IMR-90 (cell line): ENCODE data around the gene PDE8B. TPM values are rescaled to one million over a fixed set of nuclear protein-coding genes. Genes with fewer than 3 reads are reported as not detected.

Source experiments
- ATAC-seq: fragments of 200-7000 bp; cut with Tn5 transposase; 2 replicates; pipeline ENCODE4 v1.9.1; 2020; ENCODE audit warnings: low read depth, mild to moderate bottlenecking, moderate library complexity
- BruUV-seq: library from RNA; stranded (reverse); fragments of 400-500 nt; replicated peaks from 2 replicates; lab custom pipeline; 2021; lab: Mats Ljungman, UMichigan
- CTCF ChIA-PET: fragments of 300-600 bp; formaldehyde crosslinking; extraction: SDS; loops from one replicate; lab custom pipeline; 2021; ENCODE audit warnings: antibody characterized with exemption; lab: Yijun Ruan, JAX
- POLR2A ChIA-PET: fragments of 300-600 bp; sonication (Branson Sonifier 250); formaldehyde crosslinking; loops from one replicate; lab custom pipeline; 2022; ENCODE audit warnings: antibody characterized with exemption; ENCODE audit not compliant: unreplicated experiment; lab: Charles Lee
- DNase-seq: peaks from one replicate; pipeline ENCODE4 v3.0.0; 2013
- H2AFZ ChIP-seq: replicated peaks from 2 replicates; pipeline ENCODE3; 2013; ENCODE audit warnings: low read length, mild to moderate bottlenecking; ENCODE audit not compliant: poor library complexity
- H2AK5ac ChIP-seq: 2 replicates; pipeline ENCODE4 v1.6.1; 2013; ENCODE audit warnings: low read depth, low read length, inconsistent platforms
- H2AK9ac ChIP-seq: replicated peaks from 2 replicates; pipeline ENCODE3; 2013; ENCODE audit warnings: mild to moderate bottlenecking, low read depth, low read length, moderate library complexity; ENCODE audit not compliant: poor library complexity
- H2BK120ac ChIP-seq: 2 replicates; pipeline ENCODE4 v1.6.1; 2013; ENCODE audit warnings: low read depth, low read length, inconsistent platforms
- H2BK15ac ChIP-seq: 3 replicates; pipeline ENCODE4 v1.6.1; 2013; ENCODE audit warnings: low read depth, low read length, inconsistent platforms
- H2BK20ac ChIP-seq: 2 replicates; pipeline ENCODE4 v1.6.1; 2013; ENCODE audit warnings: low read depth, mild to moderate bottlenecking, inconsistent platforms, low read length, moderate library complexity
- H2BK5ac ChIP-seq: 2 replicates; pipeline ENCODE4 v1.6.1; 2013; ENCODE audit warnings: mild to moderate bottlenecking, low read depth, low read length, inconsistent platforms; ENCODE audit not compliant: poor library complexity, severe bottlenecking
- H3K14ac ChIP-seq: replicated peaks from 2 replicates; pipeline ENCODE4 v1.6.1; 2013; ENCODE audit warnings: low read depth, low read length, inconsistent platforms
- H3K18ac ChIP-seq: 2 replicates; pipeline ENCODE4 v1.6.1; 2013; ENCODE audit warnings: low read depth, low read length, control low read depth
- H3K23ac ChIP-seq: 2 replicates; pipeline ENCODE4 v1.6.1; 2013; ENCODE audit warnings: low read depth, low read length, inconsistent platforms
- H3K27ac ChIP-seq: 2 replicates; pipeline ENCODE4 v1.5.1; 2013; ENCODE audit warnings: mild to moderate bottlenecking, control low read depth, low read length; ENCODE audit not compliant: insufficient read depth
- H3K27me3 ChIP-seq: 2 replicates; pipeline ENCODE4 v1.6.1; 2013; ENCODE audit warnings: low read length; ENCODE audit not compliant: control insufficient read depth, insufficient read depth
- H3K36me3 ChIP-seq: 2 replicates; pipeline ENCODE4 v1.6.1; 2013; ENCODE audit warnings: low read length, mixed read lengths; ENCODE audit not compliant: control insufficient read depth, insufficient read depth
- H3K4ac ChIP-seq: 2 replicates; pipeline ENCODE4 v1.6.1; 2013; ENCODE audit warnings: low read depth, low read length, inconsistent platforms
- H3K4me1 ChIP-seq: 2 replicates; pipeline ENCODE4 v1.6.1; 2013; ENCODE audit warnings: low read length, mixed read lengths; ENCODE audit not compliant: control insufficient read depth, insufficient read depth
- H3K4me2 ChIP-seq: 2 replicates; pipeline ENCODE4 v1.6.1; 2013; ENCODE audit warnings: low read depth, mild to moderate bottlenecking, control low read depth, low read length, moderate library complexity
- H3K4me3 ChIP-seq: 2 replicates; pipeline ENCODE4 v1.5.1; 2013; ENCODE audit warnings: low read depth, mild to moderate bottlenecking, control low read depth, low read length, moderate library complexity; ENCODE audit not compliant: insufficient read depth
- H3K56ac ChIP-seq: 2 replicates; pipeline ENCODE4 v1.6.1; 2013; ENCODE audit warnings: low read length, inconsistent platforms; ENCODE audit not compliant: insufficient read depth; ENCODE audit errors: extremely low read depth
- H3K79me1 ChIP-seq, 2 experiments: 2 replicates each; pipeline ENCODE4 v1.6.1; 2013; ENCODE audit warnings: low read length in 2 of 2, inconsistent platforms in 1 of 2, low read depth in 1 of 2
- H3K9ac ChIP-seq: 2 replicates; pipeline ENCODE4 v1.6.1; 2013; ENCODE audit warnings: low read depth, low read length, control low read depth
- H3K9me1 ChIP-seq: 2 replicates; pipeline ENCODE4 v1.6.1; 2013; ENCODE audit warnings: low read length, inconsistent platforms; ENCODE audit not compliant: insufficient read depth
- H3K9me3 ChIP-seq: 2 replicates; pipeline ENCODE4 v1.6.1; 2013; ENCODE audit warnings: low read length; ENCODE audit not compliant: control insufficient read depth, insufficient read depth
- H4K20me1 ChIP-seq: 2 replicates; pipeline ENCODE4 v1.6.1; 2013; ENCODE audit warnings: low read length, inconsistent platforms; ENCODE audit not compliant: insufficient read depth
- H4K5ac ChIP-seq: 2 replicates; pipeline ENCODE4 v1.6.1; 2013; ENCODE audit warnings: mild to moderate bottlenecking, low read depth, low read length, control low read depth
- H4K8ac ChIP-seq, 2 experiments: 2 replicates each; pipeline ENCODE4 v1.6.1; 2013; ENCODE audit warnings: low read depth in 2 of 2, low read length in 2 of 2, control low read depth in 1 of 2, inconsistent platforms in 1 of 2
- H4K91ac ChIP-seq: 2 replicates; pipeline ENCODE4 v1.6.1; 2013; ENCODE audit warnings: low read depth, low read length, inconsistent platforms; ENCODE audit not compliant: insufficient read depth
- CEBPB ChIP-seq: IDR thresholded peaks from 2 replicates; pipeline ENCODE4 v1.6.1; 2012; ENCODE audit warnings: low read depth, low read length, improper control_type of control experiment
- CHD1 ChIP-seq: IDR thresholded peaks from 2 replicates; pipeline ENCODE4 v1.6.1; 2012; ENCODE audit warnings: low read depth, low read length, improper control_type of control experiment
- CTCF ChIP-seq: conservative IDR thresholded peaks from 2 replicates; pipeline ENCODE4 v1.5.1; 2012; ENCODE audit warnings: mild to moderate bottlenecking, low read depth, low read length, improper control_type of control experiment
- NFE2L2 ChIP-seq: fragments of 150-350 bp; IDR thresholded peaks from 2 replicates; pipeline ENCODE4 v1.6.1; 2016; ENCODE audit warnings: low read depth, mild to moderate bottlenecking, low read length
- RAD21 ChIP-seq: IDR thresholded peaks from 2 replicates; pipeline ENCODE4 v1.6.1; 2012; ENCODE audit warnings: low read length, improper control_type of control experiment
- RFX5 ChIP-seq: IDR thresholded peaks from 2 replicates; pipeline ENCODE4 v1.8.0; 2012; ENCODE audit warnings: low read depth, mild to moderate bottlenecking, low read length, moderate library complexity
- USF2 ChIP-seq: fragments of 150-350 bp; IDR thresholded peaks from 2 replicates; pipeline ENCODE4 v1.6.1; 2017; ENCODE audit warnings: mild to moderate bottlenecking, antibody characterized with exemption, low read length, low read depth
- WGBS, 2 experiments: methylation state at CpG; one replicate each; pipeline versions ENCODE4 v1.1.5 to v1.1.7; 2013; ENCODE audit warnings: missing lambda C conversion rate in 2 of 2; ENCODE audit not compliant: insufficient read length in 1 of 2; ENCODE audit errors: extremely low coverage in 2 of 2; 5-methylcytosine and 5-hydroxymethylcytosine counted together
- dilution Hi-C: fragments of 300-500 bp; cut with HindIII; formaldehyde crosslinking; loops from one replicate; pipeline ENCODE4 v1.14.3; 2018; ENCODE audit warnings: low sequenced_read_pairs; ENCODE audit not compliant: unreplicated experiment
- in situ Hi-C: fragments of 300-500 bp; cut with MboI; formaldehyde crosslinking; loops from 3 replicates; pipeline ENCODE4 v1.14.3; 2019; ENCODE audit warnings: low sequenced_read_pairs, inconsistent platforms, mixed read lengths
- intact Hi-C: fragments of 100-400 bp; cut with micrococcal nuclease; formaldehyde crosslinking; loops from 2 replicates; pipeline ENCODE4 v1.10.0; 2022
- polyA plus RNA-seq, 3 experiments: library from polyadenylated mRNA; depleted of rRNA; stranded (reverse); fragments of >200 nt; gene quantifications; 2 replicates each; pipeline ENCODE4 v1.2.3, GENCODE V29; 2012; ENCODE audit warnings: low replicate concordance in 1 of 3
- total RNA-seq: library from RNA; depleted of rRNA; stranded (reverse); fragments of >200 nt; gene quantifications from 2 replicates; pipeline ENCODE4 v1.2.3, GENCODE V29; 2012

PDE8B gene
- total and polyA plus RNA-seq, 2 of the 4 experiments (the other 2 are of a cell fraction): under 0.01 to 0.03 TPM

- H2BK5ac ChIP-seq: peak overlapping the region; percentile 35
- POLR2A ChIA-PET: no interaction called here
- H3K14ac ChIP-seq: peak overlapping the region; percentile 18; the same call in 1 of the 2 replicates
- no peak overlapping the region for H3K27ac ChIP-seq
- DNase-seq (peak; percentile 41), ATAC-seq (peak; percentile 27)
- H2AFZ ChIP-seq: no peak overlapping the region
- no peak overlapping the region for H3K4me3 ChIP-seq
- H3K18ac ChIP-seq: peak overlapping the region; percentile 47; the same call in 1 of the 2 replicates
- no peak overlapping the region; the same call in 1 of the 2 replicates for H2BK20ac ChIP-seq
- intact Hi-C loops (loop anchor here (10.0 kb wide), 1 partner anchor 136 kb away; no protein-coding TSS in a partner anchor), dilution Hi-C loops (no loop called here), in situ Hi-C loops (no loop called here)
- H2AK9ac ChIP-seq: no peak overlapping the region
- no peak overlapping the region for H3K23ac ChIP-seq
- H3K4me1 ChIP-seq: peaks cover 22% of the 10 kb centered on the region
- H3K36me3 ChIP-seq: peaks cover 4% of the 10 kb centered on the region
- H3K56ac ChIP-seq: no peak overlapping the region
- no peaks in the 10 kb centered on the region for H4K20me1 ChIP-seq
- BruUV-seq: no TSS peak
- no peak overlapping the region for H4K5ac ChIP-seq
- no peaks in the 10 kb centered on the region for H3K9me3 ChIP-seq
- H2BK15ac ChIP-seq: no peak overlapping the region
- CTCF ChIA-PET: no interaction called here
- H3K9me1 ChIP-seq: peaks cover 20% of the 10 kb centered on the region
- peak overlapping the region; percentile 43; the same call in 1 of the 2 replicates for H2BK120ac ChIP-seq
- no peak overlapping the region for H3K4ac ChIP-seq
- TF ChIP-seq RFX5 (no peak), CHD1 (no peak), USF2 (no peak), NFE2L2 (no peak), CTCF (no peak), CEBPB (peak; percentile 39; the same call in 1 of the 2 replicates), RAD21 (no peak)
- no peak overlapping the region for H3K4me2 ChIP-seq
- 100% methylated on average over 1 of the region's 1 CpG; no CpG with 5 or more reads in 1 of the 2 experiments for WGBS, 2 experiments
- no peak overlapping the region for H4K8ac ChIP-seq
- no peak overlapping the region for H3K9ac ChIP-seq
- H3K27me3 ChIP-seq: no peaks in the 10 kb centered on the region
- peaks cover 0 to 7% of the 10 kb centered on the region in 2 experiments; a peak in 1 of 4 replicates for H3K79me1 ChIP-seq
- no peak overlapping the region for H4K91ac ChIP-seq
- H2AK5ac ChIP-seq: peak overlapping the region; percentile 71; the same call in 1 of the 2 replicates
Observed at GRCh38 chr5:77430726-77431125, 220.2 kb downstream of the PDE8B start.
